ENCODE measurements around the gene MATK. TPM values are rescaled to one million over a fixed set of nuclear protein-coding genes. Genes with fewer than 3 reads are reported as not detected.

MATK gene
- total and polyA plus RNA-seq, 10 of the 15 experiments (the other 5 are each of a cell fraction or from before 2014, with no cell fraction given) = 0.24 to 2.2 (median 1.1) TPM; not detected in 2

DNA sequence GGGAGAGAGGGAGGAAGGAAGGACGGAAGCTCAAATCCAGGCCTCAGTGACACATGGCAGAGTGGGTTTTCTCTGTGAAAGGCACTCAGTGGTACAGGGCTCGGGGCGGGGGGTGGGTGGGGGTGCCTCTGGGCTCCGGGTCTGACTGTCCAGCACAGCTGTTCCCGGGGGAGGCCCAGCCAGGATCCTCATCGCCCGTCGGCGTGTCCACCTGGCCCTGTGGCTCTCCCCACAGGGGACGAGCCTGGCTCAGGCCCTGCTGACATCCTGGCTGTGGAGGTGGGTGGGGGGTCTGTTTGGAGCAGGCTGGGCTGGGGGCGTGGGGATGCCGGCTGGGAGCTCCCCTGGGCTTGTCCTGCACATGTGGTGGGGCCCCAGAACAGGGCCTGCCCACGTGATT, 18.2 kb upstream of the MATK start:
- WGBS (ENCODE audit: insufficient coverage, insufficient replicate concordance, low lambda C conversion rate, missing lambda C conversion rate) = 71% methylated on average over 11 of the region's 13 CpGs
- Histone ChIP-seq H3K4me2 (ENCODE audit: control insufficient read depth, insufficient read depth) (no peak overlapping the region), H3K4me3 (no peak overlapping the region), H3K79me2 (ENCODE audit: control insufficient read depth, insufficient read depth, low read length) (no peaks in the 10 kb centered on the region), H3K9ac (ENCODE audit: control insufficient read depth, insufficient read depth, low read length) (no peak overlapping the region), H3K27ac (ENCODE audit: control insufficient read depth, insufficient read depth) (no peak overlapping the region), H3K9me3 (replicated peaks; ENCODE audit: control insufficient read depth, insufficient read depth, low read length) (no peaks in the 10 kb centered on the region; the same call in 2 of the 3 replicates), H3K4me1 (ENCODE audit: control insufficient read depth, insufficient read depth, low read length) (0 out of 2 replicates have a peak, but pooled peaks cover 4% of the 10 kb centered on the region), H3K27me3 (replicated peaks in 1 of 2; ENCODE audit: control insufficient read depth in 2 of 2, insufficient read depth in 2 of 2, low read length in 1 of 2) (peaks cover 2 to 4% of the 10 kb centered on the region in 2 experiments; a peak in 3 of 4 replicates), H4K20me1 (ENCODE audit: control insufficient read depth, insufficient read depth) (no peaks in the 10 kb centered on the region), H3K36me3 (ENCODE audit: control insufficient read depth in 2 of 2, insufficient read depth in 2 of 2, low read length in 1 of 2) (no peaks in the 10 kb centered on the region), H2AFZ (ENCODE audit: control insufficient read depth, low read depth, low read length) (no peak overlapping the region)
- ChIA-PET SMC1A (ENCODE audit: uncharacterized antibody, unreplicated experiment) (no interaction called here), RAD21 (ENCODE audit: unreplicated experiment) (no interaction called here), POLR2A (no interaction called here), CTCF (interaction anchor here (1.5 kb wide), 1 partner anchor 8 kb away, joined by 3 read pairs; no protein-coding TSS in a partner anchor)
- no TSS peak for BruUV-seq (replicated peaks)
- no peak for FAIRE-seq
- in situ Hi-C loops (cut with MboI) = no loop called here
- DNase-seq (ENCODE audit: low read depth, low spot score) = no peak
- ATAC-seq = no peak
- TF ChIP-seq IKZF2 (IDR thresholded peaks at IDR 0.05) (no peak), LARP7 (IDR thresholded peaks at IDR 0.05) (no peak), TARDBP (IDR thresholded peaks at IDR 0.05; ENCODE audit: borderline replicate concordance) (no peak), KAT2A (conservative IDR thresholded peaks at IDR 0.05; ENCODE audit: control insufficient read depth, low read depth, low read length) (no peak), MEF2A (IDR thresholded peaks at IDR 0.05; ENCODE audit: insufficient read depth, low read depth, low read length) (no peak), SIX5 (IDR thresholded peaks at IDR 0.05; ENCODE audit: low read depth, low read length, severe bottlenecking) (no peak), YBX1 (IDR thresholded peaks at IDR 0.05) (no peak), SRF (IDR thresholded peaks at IDR 0.05; ENCODE audit: low read depth in 2 of 2, low read length in 2 of 2) (no peak), ZNF207 (IDR thresholded peaks at IDR 0.05; ENCODE audit: borderline replicate concordance) (no peak)
- TF ChIP-seq, protein P1, sequence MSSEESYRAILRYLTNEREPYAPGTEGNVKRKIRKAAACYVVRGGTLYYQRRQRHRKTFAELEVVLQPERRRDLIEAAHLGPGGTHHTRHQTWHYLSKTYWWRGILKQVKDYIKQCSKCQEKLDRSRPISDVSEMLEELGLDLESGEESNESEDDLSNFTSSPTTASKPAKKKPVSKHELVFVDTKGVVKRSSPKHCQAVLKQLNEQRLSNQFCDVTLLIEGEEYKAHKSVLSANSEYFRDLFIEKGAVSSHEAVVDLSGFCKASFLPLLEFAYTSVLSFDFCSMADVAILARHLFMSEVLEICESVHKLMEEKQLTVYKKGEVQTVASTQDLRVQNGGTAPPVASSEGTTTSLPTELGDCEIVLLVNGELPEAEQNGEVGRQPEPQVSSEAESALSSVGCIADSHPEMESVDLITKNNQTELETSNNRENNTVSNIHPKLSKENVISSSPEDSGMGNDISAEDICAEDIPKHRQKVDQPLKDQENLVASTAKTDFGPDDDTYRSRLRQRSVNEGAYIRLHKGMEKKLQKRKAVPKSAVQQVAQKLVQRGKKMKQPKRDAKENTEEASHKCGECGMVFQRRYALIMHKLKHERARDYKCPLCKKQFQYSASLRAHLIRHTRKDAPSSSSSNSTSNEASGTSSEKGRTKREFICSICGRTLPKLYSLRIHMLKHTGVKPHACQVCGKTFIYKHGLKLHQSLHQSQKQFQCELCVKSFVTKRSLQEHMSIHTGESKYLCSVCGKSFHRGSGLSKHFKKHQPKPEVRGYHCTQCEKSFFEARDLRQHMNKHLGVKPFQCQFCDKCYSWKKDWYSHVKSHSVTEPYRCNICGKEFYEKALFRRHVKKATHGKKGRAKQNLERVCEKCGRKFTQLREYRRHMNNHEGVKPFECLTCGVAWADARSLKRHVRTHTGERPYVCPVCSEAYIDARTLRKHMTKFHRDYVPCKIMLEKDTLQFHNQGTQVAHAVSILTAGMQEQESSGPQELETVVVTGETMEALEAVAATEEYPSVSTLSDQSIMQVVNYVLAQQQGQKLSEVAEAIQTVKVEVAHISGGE (CRISPR knock-in tag; IDR thresholded peaks at IDR 0.05) = no peak
- TF ChIP-seq, protein P2, sequence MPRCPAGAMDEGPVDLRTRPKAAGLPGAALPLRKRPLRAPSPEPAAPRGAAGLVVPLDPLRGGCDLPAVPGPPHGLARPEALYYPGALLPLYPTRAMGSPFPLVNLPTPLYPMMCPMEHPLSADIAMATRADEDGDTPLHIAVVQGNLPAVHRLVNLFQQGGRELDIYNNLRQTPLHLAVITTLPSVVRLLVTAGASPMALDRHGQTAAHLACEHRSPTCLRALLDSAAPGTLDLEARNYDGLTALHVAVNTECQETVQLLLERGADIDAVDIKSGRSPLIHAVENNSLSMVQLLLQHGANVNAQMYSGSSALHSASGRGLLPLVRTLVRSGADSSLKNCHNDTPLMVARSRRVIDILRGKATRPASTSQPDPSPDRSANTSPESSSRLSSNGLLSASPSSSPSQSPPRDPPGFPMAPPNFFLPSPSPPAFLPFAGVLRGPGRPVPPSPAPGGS (IDR thresholded peaks at IDR 0.05; ENCODE audit: borderline replicate concordance, insufficient read depth, low read depth, low read length, poor library complexity, severe bottlenecking) = no peak
- intact Hi-C loops (cut with micrococcal nuclease; ENCODE audit: unreplicated experiment) = no loop called here

Data from GM12878 (cell line).